ENCODE data around the gene DNAJC1.
"Not testable (repeated sequence)": the region's sequence is repeated elsewhere in the genome, so short reads cannot be mapped to it uniquely, and the experiment has no call there.

Gene DNAJC1

DNA sequence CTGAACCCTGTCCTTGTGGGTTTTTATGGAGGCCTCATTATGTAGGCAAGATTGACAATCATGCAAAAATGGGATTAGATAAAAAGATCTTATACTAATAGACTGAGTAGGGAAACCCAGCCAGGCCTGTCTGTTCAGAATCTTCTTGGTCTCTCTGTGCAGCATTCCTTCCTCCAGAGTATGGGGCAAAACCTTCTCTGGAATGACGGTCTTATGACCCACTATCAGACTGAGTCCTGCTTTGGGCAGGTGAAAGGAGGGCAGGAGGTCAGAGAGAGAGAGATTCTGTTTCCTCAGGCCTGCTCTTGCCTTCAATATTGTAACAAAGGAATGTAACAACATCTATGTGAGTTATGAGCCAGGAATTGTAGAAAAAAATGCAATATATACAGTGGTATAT, 182.6 kb downstream of the DNAJC1 start:
- in situ Hi-C loops (cut with MboI; ENCODE audit: low sequenced_read_pairs, unreplicated experiment) = no loop called here
- TF ChIP-seq, protein P1, sequence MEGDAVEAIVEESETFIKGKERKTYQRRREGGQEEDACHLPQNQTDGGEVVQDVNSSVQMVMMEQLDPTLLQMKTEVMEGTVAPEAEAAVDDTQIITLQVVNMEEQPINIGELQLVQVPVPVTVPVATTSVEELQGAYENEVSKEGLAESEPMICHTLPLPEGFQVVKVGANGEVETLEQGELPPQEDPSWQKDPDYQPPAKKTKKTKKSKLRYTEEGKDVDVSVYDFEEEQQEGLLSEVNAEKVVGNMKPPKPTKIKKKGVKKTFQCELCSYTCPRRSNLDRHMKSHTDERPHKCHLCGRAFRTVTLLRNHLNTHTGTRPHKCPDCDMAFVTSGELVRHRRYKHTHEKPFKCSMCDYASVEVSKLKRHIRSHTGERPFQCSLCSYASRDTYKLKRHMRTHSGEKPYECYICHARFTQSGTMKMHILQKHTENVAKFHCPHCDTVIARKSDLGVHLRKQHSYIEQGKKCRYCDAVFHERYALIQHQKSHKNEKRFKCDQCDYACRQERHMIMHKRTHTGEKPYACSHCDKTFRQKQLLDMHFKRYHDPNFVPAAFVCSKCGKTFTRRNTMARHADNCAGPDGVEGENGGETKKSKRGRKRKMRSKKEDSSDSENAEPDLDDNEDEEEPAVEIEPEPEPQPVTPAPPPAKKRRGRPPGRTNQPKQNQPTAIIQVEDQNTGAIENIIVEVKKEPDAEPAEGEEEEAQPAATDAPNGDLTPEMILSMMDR (IDR thresholded peaks at IDR 0.05; ENCODE audit: borderline replicate concordance, control extremely low read depth, extremely low read depth, insufficient read depth, missing control alignments) = no peak
- no peak for DNase-seq (ENCODE audit: low spot score)

DNA sequence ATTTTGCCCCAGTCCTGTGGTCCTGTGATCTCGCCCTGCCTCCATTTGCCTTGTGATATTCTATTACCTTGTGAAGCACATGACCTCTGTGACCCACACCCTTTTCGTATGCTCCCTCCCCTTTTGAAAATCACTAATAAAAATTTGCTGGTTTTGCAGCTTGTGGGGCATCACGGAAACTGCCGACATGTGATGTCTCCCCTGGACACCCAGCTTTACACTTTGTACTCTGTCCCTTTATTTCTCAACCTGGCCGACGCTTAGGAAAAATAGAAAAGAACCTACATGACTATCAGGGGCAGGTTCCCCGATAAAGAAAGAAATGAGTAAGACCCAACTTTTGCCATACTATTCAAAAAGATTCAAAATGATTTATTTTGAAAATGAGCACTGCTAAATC, 185.1 kb downstream of the DNAJC1 start:
- DNase-seq (ENCODE audit: low spot score); in situ Hi-C loops (cut with MboI; ENCODE audit: low sequenced_read_pairs, unreplicated experiment): not testable (repeated sequence)

DNA sequence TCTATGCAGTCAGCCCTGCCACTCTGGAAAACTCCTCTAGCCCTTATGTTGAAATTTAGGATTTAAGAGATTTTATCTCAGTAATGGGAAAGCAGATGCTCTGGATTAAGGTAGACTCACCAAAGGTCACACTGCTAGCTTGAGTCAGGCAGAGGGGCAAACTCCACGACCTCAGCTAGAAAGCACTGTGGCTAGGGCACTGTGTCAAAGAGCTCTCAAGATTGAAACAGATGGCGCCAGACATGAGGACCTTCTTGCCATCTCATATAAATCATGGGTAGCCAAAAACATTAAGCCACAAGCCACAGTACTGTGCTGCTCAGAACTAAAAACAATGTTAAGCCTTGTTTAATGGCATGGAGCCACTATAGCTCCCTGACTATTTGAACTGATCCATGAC, 188.7 kb downstream of the DNAJC1 start:
- in situ Hi-C loops (cut with MboI; ENCODE audit: low sequenced_read_pairs, unreplicated experiment) = no loop called here
- TF ChIP-seq, protein P1 (IDR thresholded peaks at IDR 0.05; ENCODE audit: borderline replicate concordance, control extremely low read depth, extremely low read depth, insufficient read depth, missing control alignments) = no peak
- no peak for DNase-seq (ENCODE audit: low spot score)

DNA sequence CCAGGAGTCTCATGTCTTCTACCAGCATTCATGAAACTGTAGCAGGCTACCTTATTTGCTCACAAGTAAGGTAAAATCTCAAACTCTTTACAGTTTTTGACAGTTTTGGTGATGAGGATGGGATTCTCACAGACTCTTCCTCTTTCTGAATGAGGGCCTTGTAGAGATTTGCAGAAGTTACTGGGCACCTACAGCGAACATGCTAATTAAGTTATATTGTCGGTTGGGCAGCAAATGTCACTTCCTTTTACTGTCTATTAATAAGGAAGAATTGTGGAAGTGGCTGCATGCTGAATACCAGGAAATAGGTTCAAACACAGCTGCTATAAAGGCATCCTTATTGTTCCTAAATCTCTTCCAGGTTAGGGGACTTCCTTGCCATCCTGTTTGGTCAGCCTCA, 189.6 kb downstream of the DNAJC1 start:
- in situ Hi-C loops (cut with MboI; ENCODE audit: low sequenced_read_pairs, unreplicated experiment) = no loop called here
- DNase-seq (ENCODE audit: low spot score) = no peak
- TF ChIP-seq, protein P1 (IDR thresholded peaks at IDR 0.05; ENCODE audit: borderline replicate concordance, control extremely low read depth, extremely low read depth, insufficient read depth, missing control alignments) = no peak

DNA sequence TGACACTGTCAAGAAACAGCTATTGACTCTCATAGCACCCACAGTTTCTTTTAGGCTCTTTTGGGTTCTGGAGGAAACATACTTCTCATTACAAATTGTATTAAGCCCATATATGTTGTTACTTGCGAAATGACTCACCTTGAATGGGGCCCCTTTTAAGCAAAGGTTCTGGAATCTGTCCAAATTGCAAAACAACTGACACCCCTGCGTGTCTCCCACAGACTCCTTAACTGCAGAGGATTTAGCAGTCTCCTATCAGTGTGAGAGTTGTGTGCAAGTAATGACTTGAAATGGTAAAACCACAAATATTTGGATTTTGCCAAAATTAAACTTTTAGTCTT, 192.3 kb downstream of the DNAJC1 start:
- TF ChIP-seq, protein P1 (IDR thresholded peaks at IDR 0.05; ENCODE audit: borderline replicate concordance, control extremely low read depth, extremely low read depth, insufficient read depth, missing control alignments) = no peak
- no peak for DNase-seq (ENCODE audit: low spot score)
- in situ Hi-C loops (cut with MboI; ENCODE audit: low sequenced_read_pairs, unreplicated experiment) = no loop called here

DNA sequence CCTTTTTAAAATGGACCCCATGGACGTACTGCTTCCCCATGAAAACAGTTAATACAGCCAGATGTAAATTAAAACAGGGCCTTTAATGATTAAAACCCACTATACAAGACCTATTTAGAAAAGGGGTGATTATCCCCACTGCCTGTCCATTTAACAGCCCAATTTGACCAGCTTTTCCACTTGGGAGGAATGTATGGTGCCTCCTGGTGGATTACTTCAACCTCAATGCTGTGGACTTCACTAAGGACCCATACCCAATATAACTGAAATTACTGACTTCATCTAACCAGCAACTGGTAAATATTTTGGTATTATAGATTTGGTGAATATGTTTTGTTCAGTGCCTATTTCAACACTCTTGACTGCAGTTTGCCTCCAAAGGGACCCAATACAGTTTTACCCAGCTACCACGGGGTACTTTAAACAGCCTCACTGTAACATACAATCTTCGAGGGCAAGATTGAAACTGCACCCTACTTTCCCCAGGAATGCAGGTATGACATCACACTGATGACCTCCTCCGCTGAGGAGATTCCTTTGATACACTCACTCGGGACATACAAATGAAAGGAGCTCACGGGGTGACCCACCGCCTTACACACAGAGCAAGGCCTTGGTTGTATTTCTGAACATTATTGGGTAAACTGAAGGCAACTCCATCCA, 192.8 kb downstream of the DNAJC1 start:
- TF ChIP-seq, protein P1 (IDR thresholded peaks at IDR 0.05; ENCODE audit: borderline replicate concordance, control extremely low read depth, extremely low read depth, insufficient read depth, missing control alignments) = no peak
- in situ Hi-C loops (cut with MboI; ENCODE audit: low sequenced_read_pairs, unreplicated experiment) = no loop called here
- no peak for DNase-seq (ENCODE audit: low spot score)

DNA sequence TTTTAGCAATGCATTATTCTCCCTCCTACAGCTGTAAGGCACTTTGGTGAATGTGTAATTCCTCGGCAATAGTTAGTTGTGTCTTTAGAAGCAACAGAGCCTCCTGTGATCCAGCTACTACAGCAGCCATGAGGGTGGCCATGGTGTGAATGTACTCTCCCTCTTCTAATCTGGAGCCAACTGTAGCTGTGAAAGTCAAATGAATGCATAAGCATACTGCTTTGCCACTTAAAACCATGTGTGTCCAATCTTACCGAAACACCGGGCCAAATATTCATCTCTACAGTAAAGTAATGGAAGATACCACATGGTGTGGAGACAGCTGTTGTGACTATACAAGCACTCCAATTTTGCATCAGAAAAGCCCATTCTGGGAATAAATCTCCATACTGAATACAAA, 195.0 kb downstream of the DNAJC1 start:
- DNase-seq (ENCODE audit: low spot score) = no peak
- TF ChIP-seq, protein P1 (IDR thresholded peaks at IDR 0.05; ENCODE audit: borderline replicate concordance, control extremely low read depth, extremely low read depth, insufficient read depth, missing control alignments) = no peak
- in situ Hi-C loops (cut with MboI; ENCODE audit: low sequenced_read_pairs, unreplicated experiment) = no loop called here

Data from GM13976 (cell line).